Peyer's patch (tissue), 4 donors: ENCODE measurements around the gene PCAT7.

ENCODE experiments used
- CTCF ChIP-seq, 6 experiments: fragments of 450-650 bp in 4 of 6; fragments of 200-600 bp in 2 of 6; sonication (generic) in 1 of 6; IDR thresholded peaks; one replicate each; pipeline ENCODE4 v1.5.1; 2017 to 2019; ENCODE audit warnings: antibody characterized with exemption in 6 of 6, mild to moderate bottlenecking in 3 of 6, moderate library complexity in 1 of 6
- POLR2A ChIP-seq, 2 donors: fragments of 450-650 bp; IDR thresholded peaks; one replicate each; pipeline ENCODE4 v1.5.1; 2017; ENCODE audit warnings: antibody characterized with exemption in 2 of 2, mild to moderate bottlenecking in 2 of 2, moderate library complexity in 2 of 2

GRCh38 chr9:94534901-94535300 is 20.0 kb upstream of the PCAT7 start:
- TF ChIP-seq CTCF (IDR thresholded peaks at IDR 0.05) (no peak), POLR2A (IDR thresholded peaks at IDR 0.05) (no peak)
